ENCODE data around the gene GRIK5.
"Not testable (repeated sequence)": the region's sequence is repeated elsewhere in the genome, so short reads cannot be mapped to it uniquely, and the experiment has no call there.

GRIK5 gene

DNA sequence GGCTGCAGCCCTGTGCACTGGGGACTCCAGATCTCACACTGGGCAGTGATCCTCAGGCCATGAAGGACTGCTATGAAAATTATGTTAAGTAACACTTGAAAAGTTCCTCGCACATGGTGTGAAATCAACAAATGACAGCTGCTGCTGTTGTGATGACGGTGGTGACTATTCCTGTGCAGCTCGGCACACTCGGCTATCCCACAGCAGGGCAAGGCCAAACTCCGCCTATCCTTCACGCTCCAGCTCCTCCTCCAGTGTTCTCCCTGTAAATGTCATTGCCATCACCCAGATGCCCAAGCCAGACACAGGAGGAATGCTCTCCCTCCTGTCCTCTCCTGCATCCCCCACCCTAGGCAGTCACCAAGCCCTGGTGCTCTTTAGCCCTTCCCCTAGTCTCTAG lies 31.3 kb downstream of the GRIK5 start:
- H2AFZ ChIP-seq (ENCODE audit: low read depth, low read length): no peak overlapping the region
- no peaks in the 10 kb centered on the region for H4K20me1 ChIP-seq (ENCODE audit: insufficient read depth, low read length)
- H3K9me3 ChIP-seq (ENCODE audit: insufficient read depth, low read length, severe bottlenecking): no peaks in the 10 kb centered on the region
- H3K4me3 ChIP-seq (ENCODE audit: low read depth in 1 of 2, low read length in 2 of 2): no peak overlapping the region
- no peaks in the 10 kb centered on the region for H3K79me2 ChIP-seq (ENCODE audit: insufficient read depth, low read length)
- H3K36me3 ChIP-seq (ENCODE audit: insufficient read depth, low read length): no peaks in the 10 kb centered on the region
- H3K27ac ChIP-seq (ENCODE audit: low read length): no peak overlapping the region
- no peak for TF ChIP-seq EZH2 (IDR thresholded peaks at IDR 0.05; ENCODE audit: borderline replicate concordance, low read depth, low read length, severe bottlenecking)
- TF ChIP-seq, protein P1, sequence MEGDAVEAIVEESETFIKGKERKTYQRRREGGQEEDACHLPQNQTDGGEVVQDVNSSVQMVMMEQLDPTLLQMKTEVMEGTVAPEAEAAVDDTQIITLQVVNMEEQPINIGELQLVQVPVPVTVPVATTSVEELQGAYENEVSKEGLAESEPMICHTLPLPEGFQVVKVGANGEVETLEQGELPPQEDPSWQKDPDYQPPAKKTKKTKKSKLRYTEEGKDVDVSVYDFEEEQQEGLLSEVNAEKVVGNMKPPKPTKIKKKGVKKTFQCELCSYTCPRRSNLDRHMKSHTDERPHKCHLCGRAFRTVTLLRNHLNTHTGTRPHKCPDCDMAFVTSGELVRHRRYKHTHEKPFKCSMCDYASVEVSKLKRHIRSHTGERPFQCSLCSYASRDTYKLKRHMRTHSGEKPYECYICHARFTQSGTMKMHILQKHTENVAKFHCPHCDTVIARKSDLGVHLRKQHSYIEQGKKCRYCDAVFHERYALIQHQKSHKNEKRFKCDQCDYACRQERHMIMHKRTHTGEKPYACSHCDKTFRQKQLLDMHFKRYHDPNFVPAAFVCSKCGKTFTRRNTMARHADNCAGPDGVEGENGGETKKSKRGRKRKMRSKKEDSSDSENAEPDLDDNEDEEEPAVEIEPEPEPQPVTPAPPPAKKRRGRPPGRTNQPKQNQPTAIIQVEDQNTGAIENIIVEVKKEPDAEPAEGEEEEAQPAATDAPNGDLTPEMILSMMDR (IDR thresholded peaks at IDR 0.05; ENCODE audit: borderline replicate concordance, extremely low read depth, low read length, poor library complexity, severe bottlenecking): no peak
- DNase-seq (no peak), ATAC-seq (ENCODE audit: insufficient read depth, low read depth) (no peak)
- no peak overlapping the region for H3K9ac ChIP-seq (ENCODE audit: low read depth, low read length)
- no peaks in the 10 kb centered on the region for H3K27me3 ChIP-seq (ENCODE audit: insufficient read depth, low read length, poor library complexity)
- no peak overlapping the region for H3K4me2 ChIP-seq (ENCODE audit: insufficient read depth, low read length)
- H3K4me1 ChIP-seq (ENCODE audit: insufficient read depth, low read length): peaks cover 9% of the 10 kb centered on the region

GRCh38 chr19:42037649-42038048 lies 32.4 kb downstream of the GRIK5 start:
- DNase-seq (no peak), ATAC-seq (ENCODE audit: insufficient read depth, low read depth) (no peak)
- Histone ChIP-seq H4K20me1 (ENCODE audit: insufficient read depth, low read length) (no peaks in the 10 kb centered on the region), H3K36me3 (ENCODE audit: insufficient read depth, low read length) (no peaks in the 10 kb centered on the region), H3K4me2 (ENCODE audit: insufficient read depth, low read length) (no peak overlapping the region), H3K27me3 (ENCODE audit: insufficient read depth, low read length, poor library complexity) (no peaks in the 10 kb centered on the region), H3K27ac (ENCODE audit: low read length) (no peak overlapping the region), H3K79me2 (ENCODE audit: insufficient read depth, low read length) (no peaks in the 10 kb centered on the region), H3K4me3 (ENCODE audit: low read depth in 1 of 2, low read length in 2 of 2) (no peak overlapping the region), H3K4me1 (ENCODE audit: insufficient read depth, low read length) (peaks cover 9% of the 10 kb centered on the region), H2AFZ (ENCODE audit: low read depth, low read length) (no peak overlapping the region), H3K9me3 (ENCODE audit: insufficient read depth, low read length, severe bottlenecking) (no peaks in the 10 kb centered on the region), H3K9ac (ENCODE audit: low read depth, low read length) (no peak overlapping the region)
- TF ChIP-seq EZH2 (IDR thresholded peaks at IDR 0.05; ENCODE audit: borderline replicate concordance, low read depth, low read length, severe bottlenecking): no peak
- TF ChIP-seq, protein P1 (IDR thresholded peaks at IDR 0.05; ENCODE audit: borderline replicate concordance, extremely low read depth, low read length, poor library complexity, severe bottlenecking): no peak

GRCh38 chr19:42034640-42035391 lies 35.2 kb downstream of the GRIK5 start:
- H3K4me1 ChIP-seq (ENCODE audit: insufficient read depth, low read length); H3K79me2 ChIP-seq (ENCODE audit: insufficient read depth, low read length); H3K9me3 ChIP-seq (ENCODE audit: insufficient read depth, low read length, severe bottlenecking); H3K4me3 ChIP-seq (ENCODE audit: low read depth in 1 of 2, low read length in 2 of 2); H3K36me3 ChIP-seq (ENCODE audit: insufficient read depth, low read length); H4K20me1 ChIP-seq (ENCODE audit: insufficient read depth, low read length); H3K27me3 ChIP-seq (ENCODE audit: insufficient read depth, low read length, poor library complexity); H3K27ac ChIP-seq (ENCODE audit: low read length): not testable (repeated sequence)
- TF ChIP-seq, protein P1 (IDR thresholded peaks at IDR 0.05; ENCODE audit: borderline replicate concordance, extremely low read depth, low read length, poor library complexity, severe bottlenecking): peak; percentile 94
- peak; percentile 98 for ATAC-seq (ENCODE audit: insufficient read depth, low read depth)
- H3K9ac ChIP-seq (ENCODE audit: low read depth, low read length): peak overlapping the region; percentile 27
- H2AFZ ChIP-seq (ENCODE audit: low read depth, low read length): peak overlapping the region; percentile 52; the same call in 1 of the 2 replicates
- DNase-seq: peak; percentile 76
- H3K4me2 ChIP-seq (ENCODE audit: insufficient read depth, low read length): peak overlapping the region; percentile 43
